T47D (cell line): Measurements from ENCODE around the gene DCUN1D2.
A peak's percentile ranks its signal among the peaks of the same experiment; 100 is the strongest.

Experiments used
- DNase-seq, 2 experiments: peaks; one replicate each; pipeline versions ENCODE4 v3.0.0 to v3.0.0-alpha.2; 2011 to 2012; ENCODE audit warnings: low read depth in 1 of 2, low spot score in 1 of 2
- JUND ChIP-seq: IDR thresholded peaks from 2 replicates; pipeline ENCODE4 v1.6.1; 2012; ENCODE audit warnings: low read depth
- in situ Hi-C: cut with HindIII; loops from 2 replicates; pipeline ENCODE4 v1.10.0; 2016; ENCODE audit warnings: low sequenced_read_pairs, low pct_unique_long_range_greater_than_20kb

Gene DCUN1D2

GRCh38 chr13:113427562-113428468 is 62.7 kb downstream of the DCUN1D2 start:
- no peak for TF ChIP-seq JUND
- DNase-seq = peak in 1 of 2 experiments; percentile 56
- in situ Hi-C loops = no loop called here

GRCh38 chr13:113426591-113426986 is 63.9 kb downstream of the DCUN1D2 start:
- TF ChIP-seq JUND = no peak
- in situ Hi-C loops = no loop called here

GRCh38 chr13:113425941-113426590 is 64.4 kb downstream of the DCUN1D2 start:
- no peak for TF ChIP-seq JUND
- no peak for DNase-seq
- in situ Hi-C loops = no loop called here

More at GRCh38 chr13:113426591-113426986, 63.9 kb downstream of the DCUN1D2 start:
- DNase-seq = no peak

GRCh38 chr13:113423520-113424163 is 66.9 kb downstream of the DCUN1D2 start:
- no peak for TF ChIP-seq JUND
- in situ Hi-C loops = no loop called here
- no peak for DNase-seq

GRCh38 chr13:113422807-113423519 is 67.5 kb downstream of the DCUN1D2 start:
- no peak for DNase-seq
- TF ChIP-seq JUND = no peak
- in situ Hi-C loops = no loop called here

- in situ Hi-C loops = no loop called here
- no peak for TF ChIP-seq JUND
- DNase-seq = no peak
Measured at GRCh38 chr13:113421673-113422270, 68.7 kb downstream of the DCUN1D2 start.

GRCh38 chr13:113420833-113421600 is 69.5 kb downstream of the DCUN1D2 start:
- in situ Hi-C loops = no loop called here
- DNase-seq = peak in 1 of 2 experiments; percentile 23

GRCh38 chr13:113420232-113420631 is 70.3 kb downstream of the DCUN1D2 start:
- in situ Hi-C loops = no loop called here
- no peak for TF ChIP-seq JUND
- no peak for DNase-seq

More at GRCh38 chr13:113420833-113421600, 69.5 kb downstream of the DCUN1D2 start:
- no peak for TF ChIP-seq JUND

- in situ Hi-C loops = no loop called here
- no peak for TF ChIP-seq JUND
- no peak for DNase-seq
Measured at GRCh38 chr13:113419531-113420193, 70.8 kb downstream of the DCUN1D2 start.

- in situ Hi-C loops = no loop called here
- DNase-seq = no peak
- TF ChIP-seq JUND = no peak
Measured at GRCh38 chr13:113418722-113419049, 71.8 kb downstream of the DCUN1D2 start.
